ENCODE measurements around the gene CHRM4. TPM values are rescaled to one million over a fixed set of nuclear protein-coding genes. Genes with fewer than 3 reads are reported as not detected.

The CHRM4 gene
- total and polyA plus RNA-seq, 2 of the 13 experiments (the other 11 are each of a cell fraction or from before 2014, with no cell fraction given): 0.13 to 0.21 TPM

GRCh38 chr11:46392421-46393230 lies 1.1 kb upstream of the CHRM4 start:
- peak overlapping the region; percentile 73 for H3K4me2 ChIP-seq (ENCODE audit: low read depth, low read length)
- ChIA-PET CTCF (ENCODE audit: low intra/inter-chr PET ratio, low total read pairs) (no interaction called here), POLR2A (interaction anchor here (0.9 to 2.0 kb wide), 7 partner anchors 8 to 219 kb away, joined by 3 to 9 read pairs (median 4); no protein-coding TSS in a partner anchor)
- DNase-seq (ENCODE audit: low spot score): peak; percentile 66
- peaks cover 15% of the 10 kb centered on the region for H4K20me1 ChIP-seq (ENCODE audit: insufficient read depth, low read length)
- no TSS peak for BruUV-seq (replicated peaks)
- peaks cover 13 to 32% of the 10 kb centered on the region in 2 experiments for H3K27me3 ChIP-seq (ENCODE audit: control insufficient read depth in 1 of 2, insufficient read depth in 2 of 2, low read length in 2 of 2)
- H3K27ac ChIP-seq (ENCODE audit: extremely low read length, insufficient read depth, low read length): no peak overlapping the region
- no peaks in the 10 kb centered on the region for H3K79me2 ChIP-seq (ENCODE audit: insufficient read depth, low read length)
- H3K36me3 ChIP-seq (replicated peaks in 1 of 2; ENCODE audit: control insufficient read depth in 1 of 2, insufficient read depth in 2 of 2, low read length in 2 of 2): peaks cover 7 to 15% of the 10 kb centered on the region in 2 experiments; a peak in 4 of 5 replicates
- no peak overlapping the region for H3K9ac ChIP-seq (ENCODE audit: insufficient read depth, low read depth, low read length)
- H3K4me1 ChIP-seq (ENCODE audit: insufficient read depth, low read length): peaks cover 41% of the 10 kb centered on the region
- no peak for FAIRE-seq
- intact Hi-C loops (cut with micrococcal nuclease; ENCODE audit: unreplicated experiment) (no loop called here), in situ Hi-C loops (cut with HindIII; ENCODE audit: extremely low pct_ligation_motif_present, low pct_unique_long_range_greater_than_20kb) (no loop called here)
- no peak overlapping the region for H2AFZ ChIP-seq (ENCODE audit: low read length)
- no peaks in the 10 kb centered on the region for H3K9me3 ChIP-seq (ENCODE audit: low read length)
- peak overlapping the region; percentile 52 to 82 (median 58) for H3K4me3 ChIP-seq (replicated peaks in 1 of 3; ENCODE audit: insufficient read depth in 1 of 3, low read depth in 2 of 3, low read length in 3 of 3)
- WGBS (ENCODE audit: low lambda C conversion rate): 2% methylated on average over 34 of the region's 71 CpGs
- ATAC-seq: peak; percentile 74
- TF ChIP-seq ZBTB4 (CRISPR knock-in tag; IDR thresholded peaks at IDR 0.05; ENCODE audit: borderline replicate concordance) (peak; percentile 92; the same call in 1 of the 2 replicates), ZSCAN9 (CRISPR knock-in tag; IDR thresholded peaks at IDR 0.05; ENCODE audit: borderline replicate concordance) (peak; percentile 99), ZNF713 (CRISPR knock-in tag; IDR thresholded peaks at IDR 0.05) (0 out of 2 replicates have a peak, but pooled peaks have one; percentile 78), HDAC1 (CRISPR knock-in tag; IDR thresholded peaks at IDR 0.05) (peak; percentile 97), TSC22D2 (CRISPR knock-in tag; IDR thresholded peaks at IDR 0.05; ENCODE audit: borderline replicate concordance) (peak; percentile 99), SMARCE1 (IDR thresholded peaks at IDR 0.05; ENCODE audit: borderline replicate concordance) (no peak), ARID4A (CRISPR knock-in tag; IDR thresholded peaks at IDR 0.05; ENCODE audit: borderline replicate concordance) (peak; percentile 100), ELF3 (CRISPR knock-in tag; IDR thresholded peaks at IDR 0.05) (peak; percentile 89), RORA (CRISPR knock-in tag; IDR thresholded peaks at IDR 0.05) (no peak), DNMT3B (CRISPR knock-in tag; conservative IDR thresholded peaks at IDR 0.05) (peak; percentile 96), LRRFIP1 (CRISPR knock-in tag; conservative IDR thresholded peaks at IDR 0.05) (peak; percentile 97; the same call in 1 of the 2 replicates), HCFC1 (IDR thresholded peaks at IDR 0.05; ENCODE audit: low read depth, low read length) (no peak; the same call in 1 of the 2 replicates)
